GM18873 (cell line): ENCODE results near the gene RAX2.

ENCODE experiments used
- ATAC-seq: cut with Tn5 transposase; IDR thresholded peaks from one replicate; pipeline ENCODE4 v1.9.1; 2021; ENCODE audit warnings: mild to moderate bottlenecking, moderate library complexity, moderate number of reproducible peaks; ENCODE audit not compliant: unreplicated experiment, low FRiP score

The RAX2 gene

GRCh38 chr19:3803114-3803888 is 31.3 kb upstream of the RAX2 start:
- ATAC-seq = no peak

GRCh38 chr19:3801412-3802096 is 29.5 kb upstream of the RAX2 start:
- no peak for ATAC-seq

- ATAC-seq = no peak
Measured at GRCh38 chr19:3800996-3801395, 29.0 kb upstream of the RAX2 start.

- no peak for ATAC-seq
Measured at GRCh38 chr19:3798137-3798536, 26.1 kb upstream of the RAX2 start.

GRCh38 chr19:3796358-3796757 is 24.3 kb upstream of the RAX2 start:
- ATAC-seq = no peak

GRCh38 chr19:3793799-3794198 is 21.8 kb upstream of the RAX2 start:
- no peak for ATAC-seq

- ATAC-seq = no peak
Measured at GRCh38 chr19:3792114-3792513, 20.1 kb upstream of the RAX2 start.

GRCh38 chr19:3790941-3791340 is 18.9 kb upstream of the RAX2 start:
- ATAC-seq = no peak

- ATAC-seq = no peak
Measured at GRCh38 chr19:3790209-3790734, 18.2 kb upstream of the RAX2 start.

GRCh38 chr19:3788996-3789778 is 17.2 kb upstream of the RAX2 start:
- no peak for ATAC-seq

GRCh38 chr19:3785938-3786824 is 14.2 kb upstream of the RAX2 start, which contains the start of gene MATK:
Gene MATK, minus strand, starts transcription at chr19:3786381. Its CDS starts 1,246 bp downstream, at chr19:3785135.
- no peak for ATAC-seq

- no peak for ATAC-seq
Measured at GRCh38 chr19:3785451-3785937, 13.5 kb upstream of the RAX2 start.

GRCh38 chr19:3784607-3785450 is 12.8 kb upstream of the RAX2 start:
- ATAC-seq = no peak

GRCh38 chr19:3783660-3784584 is 11.9 kb upstream of the RAX2 start:
- ATAC-seq = no peak

- no peak for ATAC-seq
Measured at GRCh38 chr19:3782903-3783302, 10.9 kb upstream of the RAX2 start.

- no peak for ATAC-seq
Measured at GRCh38 chr19:3782330-3782729, 10.3 kb upstream of the RAX2 start.

GRCh38 chr19:3781603-3782002 is 9.6 kb upstream of the RAX2 start:
- ATAC-seq = no peak

GRCh38 chr19:3780786-3781304 is 8.8 kb upstream of the RAX2 start:
- ATAC-seq = no peak
